Stimulated activated memory B cell treated with anti-CD40 and anti-IgM and Interleukin-4, amounts not matched to agents 10 μg/mL and 1 μg/mL and 100 μg/mL, for 72 hours (primary cell): ENCODE results near the gene CRYBA1.
"Not testable (repeated sequence)": the region's sequence is repeated elsewhere in the genome, so short reads cannot be mapped to it uniquely, and the experiment has no call there.

Experiments used
- ATAC-seq: fragments of 150-1000 bp; cut with Tn5 transposase; 2 replicates; pipeline ENCODE4 v1.10.0; 2021
- H3K27ac Mint-ChIP-seq: one replicate; pipeline ENCODE4 v1.8.0; 2022; ENCODE audit warnings: mild to moderate bottlenecking, mixed read lengths
- H3K27me3 Mint-ChIP-seq: one replicate; pipeline ENCODE4 v1.8.0; 2022; ENCODE audit warnings: mixed read lengths
- H3K36me3 Mint-ChIP-seq: one replicate; pipeline ENCODE4 v1.8.0; 2022; ENCODE audit warnings: mixed read lengths
- H3K4me1 Mint-ChIP-seq: one replicate; pipeline ENCODE4 v1.8.0; 2022; ENCODE audit warnings: mixed read lengths
- H3K4me3 Mint-ChIP-seq: one replicate; pipeline ENCODE4 v1.8.0; 2022; ENCODE audit warnings: mild to moderate bottlenecking, moderate library complexity, mixed read lengths
- H3K9me3 Mint-ChIP-seq: one replicate; pipeline ENCODE4 v1.8.0; 2022; ENCODE audit warnings: mixed read lengths

Gene CRYBA1

DNA sequence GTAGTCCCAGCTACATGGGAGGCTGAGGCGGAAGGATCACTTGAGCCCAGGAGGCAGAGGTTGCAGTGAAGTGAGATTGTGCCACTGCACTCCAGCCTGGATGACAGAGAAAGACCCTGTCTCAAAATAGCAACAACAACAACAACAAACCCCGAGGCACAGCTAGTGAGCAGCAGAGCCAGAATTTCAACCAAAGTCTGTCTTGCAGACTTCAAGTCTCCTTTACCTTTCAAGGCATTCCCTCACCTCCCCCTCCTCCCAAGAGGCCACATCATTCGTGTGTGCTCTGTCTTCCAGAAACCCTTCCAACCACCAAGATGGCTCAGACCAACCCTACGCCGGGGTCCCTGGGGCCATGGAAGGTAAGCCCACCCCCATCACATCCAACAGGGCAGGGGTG, 2.2 kb downstream of the CRYBA1 start:
- Mint-ChIP-seq H3K27me3 (no peaks in the 10 kb centered on the region), H3K36me3 (no peaks in the 10 kb centered on the region), H3K4me3 (no peak overlapping the region), H3K9me3 (no peaks in the 10 kb centered on the region), H3K27ac (no peak overlapping the region), H3K4me1 (peaks cover 18% of the 10 kb centered on the region)
- no peak for ATAC-seq

DNA sequence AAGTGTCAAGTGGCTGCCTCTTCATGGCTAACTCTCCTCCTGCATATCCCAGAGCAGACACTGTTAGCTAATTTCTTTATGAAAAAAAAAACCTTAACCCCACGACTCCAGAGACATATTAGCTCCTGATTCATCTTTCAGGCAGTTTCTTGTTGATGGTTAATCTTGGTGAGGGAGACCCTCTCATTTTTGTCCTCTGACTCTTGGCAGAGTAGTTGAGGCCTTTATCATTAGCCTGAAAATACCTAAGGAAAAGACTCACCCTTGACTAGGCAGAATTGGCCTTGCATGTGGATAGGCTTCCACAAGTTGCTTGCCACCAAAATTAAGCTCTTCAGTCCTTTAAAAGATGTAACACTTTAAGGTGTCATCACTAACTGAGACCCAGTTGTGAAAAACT, 4.0 kb downstream of the CRYBA1 start:
- peaks cover 18% of the 10 kb centered on the region for H3K4me1 Mint-ChIP-seq
- H3K9me3 Mint-ChIP-seq, result no peaks in the 10 kb centered on the region
- ATAC-seq, result no peak
- H3K27me3 Mint-ChIP-seq, result no peaks in the 10 kb centered on the region
- no peak overlapping the region for H3K27ac Mint-ChIP-seq
- peaks cover 6% of the 10 kb centered on the region for H3K36me3 Mint-ChIP-seq
- H3K4me3 Mint-ChIP-seq, result no peak overlapping the region

- Mint-ChIP-seq H3K9me3 (no peaks in the 10 kb centered on the region), H3K4me3 (no peak overlapping the region), H3K4me1 (peaks cover 18% of the 10 kb centered on the region), H3K27ac (no peak overlapping the region), H3K27me3 (no peaks in the 10 kb centered on the region), H3K36me3 (peaks cover 6% of the 10 kb centered on the region)
- ATAC-seq, result no peak
These were observed 4.5 kb downstream of the CRYBA1 start for GRCh38 chr17:29251184-29251583.

DNA sequence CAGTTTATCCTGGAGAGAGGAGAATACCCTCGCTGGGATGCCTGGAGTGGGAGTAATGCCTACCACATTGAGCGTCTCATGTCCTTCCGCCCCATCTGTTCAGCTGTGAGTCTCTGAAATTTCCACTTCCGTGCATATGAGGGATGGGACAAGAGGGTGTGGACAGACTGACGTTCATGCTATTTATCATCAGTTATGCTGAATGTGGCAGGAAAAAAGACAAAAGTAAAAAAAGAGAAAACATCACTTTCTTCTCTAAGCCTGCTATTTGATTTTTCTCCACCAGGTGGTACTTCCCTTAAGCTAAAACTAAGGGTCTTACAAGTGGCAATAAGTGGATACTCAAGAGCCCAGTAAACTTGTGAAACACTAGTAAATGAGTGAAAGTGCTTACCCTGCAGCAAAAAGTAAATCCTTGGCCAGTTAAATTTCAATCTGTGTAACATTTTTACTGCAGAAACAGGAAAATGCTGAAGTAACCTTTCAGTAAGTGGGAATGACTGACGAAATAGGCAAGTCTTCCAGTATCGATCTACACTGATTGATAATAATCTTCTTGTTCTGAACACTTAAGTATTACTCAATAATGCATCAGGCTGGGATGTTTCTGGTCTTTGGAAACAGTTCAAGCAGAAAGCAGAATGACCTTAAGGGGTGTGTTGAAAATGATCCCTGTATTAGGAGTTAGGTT, 5.6 kb downstream of the CRYBA1 start:
- no peak for ATAC-seq
- H3K36me3 Mint-ChIP-seq, result peaks cover 9% of the 10 kb centered on the region
- no peak overlapping the region for H3K4me3 Mint-ChIP-seq
- no peak overlapping the region for H3K27ac Mint-ChIP-seq
- H3K9me3 Mint-ChIP-seq, result no peaks in the 10 kb centered on the region
- H3K27me3 Mint-ChIP-seq, result no peaks in the 10 kb centered on the region
- H3K4me1 Mint-ChIP-seq, result peaks cover 14% of the 10 kb centered on the region

DNA sequence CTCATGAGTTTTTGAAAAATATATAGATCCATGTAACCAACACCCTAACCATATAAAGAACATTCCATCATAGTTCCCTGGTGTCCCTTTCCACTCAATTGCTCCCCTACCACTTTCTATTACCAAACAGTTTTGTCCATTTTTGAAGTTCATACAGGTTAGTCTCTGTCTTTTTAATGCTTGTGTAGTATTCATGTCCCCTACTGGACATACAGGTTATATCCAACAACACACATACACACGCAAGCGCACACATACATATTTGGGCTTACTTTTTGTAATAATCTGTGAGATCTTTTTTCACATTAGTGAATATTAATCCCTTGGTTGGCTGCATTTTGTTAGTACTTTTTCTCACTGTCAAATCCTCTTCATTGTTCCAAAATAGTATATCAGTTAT, 6.4 kb downstream of the CRYBA1 start:
- peaks cover 17% of the 10 kb centered on the region for H3K36me3 Mint-ChIP-seq
- no peak for ATAC-seq
- no peak overlapping the region for H3K4me3 Mint-ChIP-seq
- H3K27ac Mint-ChIP-seq, result no peak overlapping the region
- no peaks in the 10 kb centered on the region for H3K27me3 Mint-ChIP-seq
- no peaks in the 10 kb centered on the region for H3K9me3 Mint-ChIP-seq
- peaks cover 16% of the 10 kb centered on the region for H3K4me1 Mint-ChIP-seq

- H3K27me3 Mint-ChIP-seq, result no peaks in the 10 kb centered on the region
- H3K36me3 Mint-ChIP-seq, result peaks cover 27% of the 10 kb centered on the region
- no peak overlapping the region for H3K4me3 Mint-ChIP-seq
- H3K4me1 Mint-ChIP-seq, result peaks cover 16% of the 10 kb centered on the region
- no peak overlapping the region for H3K27ac Mint-ChIP-seq
- H3K9me3 Mint-ChIP-seq, result no peaks in the 10 kb centered on the region
- ATAC-seq, result no peak
These were observed 9.4 kb downstream of the CRYBA1 start for GRCh38 chr17:29255926-29256522.

- Mint-ChIP-seq H3K4me3 (no peak overlapping the region), H3K9me3 (no peaks in the 10 kb centered on the region), H3K27me3 (no peaks in the 10 kb centered on the region), H3K36me3 (peaks cover 35% of the 10 kb centered on the region), H3K27ac (peak overlapping the region; percentile 24), H3K4me1 (peaks cover 11% of the 10 kb centered on the region)
- ATAC-seq, result no peak
These were observed 10.2 kb downstream of the CRYBA1 start for GRCh38 chr17:29256735-29257466.

DNA sequence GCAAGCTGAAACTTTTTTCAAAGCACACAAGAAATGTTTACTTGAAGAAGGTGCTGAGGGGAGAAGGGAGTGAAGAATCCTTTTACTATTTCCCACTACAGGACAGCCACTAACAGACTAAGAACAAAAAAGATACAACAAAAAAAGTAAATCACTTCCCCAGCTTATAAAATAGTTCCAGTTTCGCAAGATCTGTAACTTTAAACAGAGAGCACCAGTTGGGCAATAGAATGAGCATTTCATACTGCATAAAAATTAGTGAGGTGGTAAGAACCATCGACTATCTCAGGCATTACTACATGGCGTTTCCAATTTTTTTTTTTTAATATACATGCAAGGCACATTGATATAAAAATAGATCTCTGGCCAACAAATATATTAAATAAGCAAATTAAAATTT, 11.1 kb downstream of the CRYBA1 start:
- Mint-ChIP-seq H3K36me3 (peaks cover 40% of the 10 kb centered on the region), H3K4me3 (no peak overlapping the region), H3K9me3 (no peaks in the 10 kb centered on the region), H3K27me3 (no peaks in the 10 kb centered on the region), H3K27ac (peak overlapping the region; percentile 24), H3K4me1 (peaks cover 8% of the 10 kb centered on the region)
- no peak for ATAC-seq

DNA sequence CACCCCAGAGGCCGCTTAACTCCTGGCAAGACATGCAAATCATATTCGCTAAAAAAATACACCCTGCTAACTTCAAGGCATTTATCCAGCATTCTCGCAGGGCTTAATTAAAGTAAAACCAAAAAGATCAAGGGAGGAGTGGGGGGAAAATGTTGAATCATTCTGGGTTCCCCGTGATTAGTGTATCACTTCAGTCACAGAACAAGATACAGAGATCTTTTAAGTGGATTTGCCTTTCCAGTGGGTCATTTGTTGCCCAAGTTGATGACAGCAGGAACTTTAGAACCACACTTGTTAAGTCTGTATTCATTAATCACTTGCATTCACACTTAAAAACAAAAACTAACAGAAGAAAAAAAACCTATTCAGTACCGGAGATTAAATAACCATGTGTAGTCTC, 17.3 kb downstream of the CRYBA1 start:
- ATAC-seq, result no peak

DNA sequence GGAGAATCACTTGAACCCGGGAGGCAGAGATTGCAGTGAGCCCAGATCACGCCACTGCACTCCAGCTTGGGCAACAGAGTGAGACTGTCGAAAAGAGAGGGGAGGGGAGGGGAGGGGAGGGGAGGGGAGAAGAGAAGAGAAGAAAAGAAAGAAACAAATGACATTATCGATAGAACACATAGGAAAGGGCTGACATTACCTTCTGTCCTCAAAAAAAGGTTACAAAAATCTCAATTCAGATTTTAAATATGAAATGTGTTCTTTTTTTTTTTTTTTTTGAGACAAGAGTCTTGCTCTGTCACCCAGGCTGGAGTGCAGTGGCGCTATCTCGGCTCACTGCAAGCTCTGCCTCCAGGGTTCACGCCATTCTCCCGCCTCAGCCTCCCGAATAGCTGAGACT, 25.3 kb downstream of the CRYBA1 start:
- H3K27me3 Mint-ChIP-seq, H3K27ac Mint-ChIP-seq, H3K4me3 Mint-ChIP-seq, ATAC-seq, H3K9me3 Mint-ChIP-seq: not testable (repeated sequence)
- Mint-ChIP-seq H3K4me1 (peaks cover 50% of the 10 kb centered on the region), H3K36me3 (peaks cover 58% of the 10 kb centered on the region)

More for the DNA sequence above, 17.3 kb downstream of the CRYBA1 start:
- H3K4me3 Mint-ChIP-seq, result no peak overlapping the region
- H3K4me1 Mint-ChIP-seq, result no peaks in the 10 kb centered on the region
- no peak overlapping the region for H3K27ac Mint-ChIP-seq
- no peaks in the 10 kb centered on the region for H3K27me3 Mint-ChIP-seq
- no peaks in the 10 kb centered on the region for H3K9me3 Mint-ChIP-seq
- H3K36me3 Mint-ChIP-seq, result peaks cover 57% of the 10 kb centered on the region

- no peak for ATAC-seq
- Mint-ChIP-seq H3K27ac (no peak overlapping the region), H3K4me3 (no peak overlapping the region)
These were observed 27.3 kb downstream of the CRYBA1 start for GRCh38 chr17:29273924-29274323.

DNA sequence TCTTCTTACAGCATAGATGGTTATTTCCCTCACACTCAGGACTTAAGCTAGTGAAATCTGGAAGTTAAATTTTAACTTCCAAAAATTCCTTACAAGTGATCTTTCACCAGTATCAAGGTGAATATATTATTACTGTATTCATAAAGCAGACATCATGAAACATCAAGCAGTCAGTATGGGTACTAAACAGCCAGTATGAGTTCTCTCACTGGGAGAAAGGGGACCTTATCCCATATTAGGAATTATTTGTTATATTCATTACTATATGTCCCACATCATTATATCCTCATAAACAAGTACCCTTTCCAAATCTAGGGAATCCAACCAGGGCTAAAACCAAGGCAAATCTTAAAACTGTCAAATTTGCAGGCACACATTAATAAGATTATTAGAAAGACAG, 32.0 kb downstream of the CRYBA1 start:
- no peak for ATAC-seq
- Mint-ChIP-seq H3K9me3 (no peaks in the 10 kb centered on the region), H3K4me3 (no peak overlapping the region), H3K27me3 (no peaks in the 10 kb centered on the region), H3K27ac (no peak overlapping the region), H3K36me3 (peaks cover 86% of the 10 kb centered on the region), H3K4me1 (peaks cover 60% of the 10 kb centered on the region)

More at GRCh38 chr17:29273924-29274323, 27.3 kb downstream of the CRYBA1 start:
- peaks cover 71% of the 10 kb centered on the region for H3K36me3 Mint-ChIP-seq
- H3K4me1 Mint-ChIP-seq, result peaks cover 58% of the 10 kb centered on the region
- H3K27me3 Mint-ChIP-seq, result no peaks in the 10 kb centered on the region
- H3K9me3 Mint-ChIP-seq, result no peaks in the 10 kb centered on the region

DNA sequence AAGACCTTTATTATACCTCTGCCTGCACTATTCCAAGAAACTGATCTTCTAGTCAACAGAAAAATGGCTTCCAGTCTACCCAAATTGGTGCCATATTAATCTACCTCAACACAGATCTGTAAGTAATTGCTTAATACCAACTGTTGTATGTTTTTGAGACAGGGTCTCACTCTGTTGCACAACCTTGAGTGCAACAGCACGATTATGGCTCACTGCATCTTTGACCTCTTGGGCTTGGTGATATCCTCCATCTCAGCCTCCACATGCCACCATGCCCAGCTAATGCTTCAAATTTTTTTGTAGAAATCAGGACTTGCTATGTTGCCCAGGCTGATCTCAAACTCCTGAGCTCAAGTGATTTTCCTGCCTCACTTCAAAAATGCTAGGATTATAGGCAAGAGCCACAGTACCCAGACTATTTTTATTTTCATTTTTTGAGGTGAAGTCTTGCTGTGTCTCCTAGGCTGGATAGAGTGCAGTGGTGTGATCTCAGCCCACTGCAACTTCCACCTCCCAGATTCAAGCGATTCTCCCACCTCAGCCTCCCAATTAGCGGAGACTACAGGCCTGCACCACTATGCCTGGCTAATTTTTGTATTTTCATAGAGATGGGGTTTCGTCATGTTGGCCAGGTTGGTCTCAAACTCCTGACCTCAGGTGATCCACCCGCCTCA, 32.9 kb downstream of the CRYBA1 start:
- ATAC-seq, result no peak
- no peaks in the 10 kb centered on the region for H3K9me3 Mint-ChIP-seq
- no peaks in the 10 kb centered on the region for H3K27me3 Mint-ChIP-seq
- H3K36me3 Mint-ChIP-seq, result peaks cover 84% of the 10 kb centered on the region
- H3K27ac Mint-ChIP-seq, result no peak overlapping the region
- no peak overlapping the region for H3K4me3 Mint-ChIP-seq
- H3K4me1 Mint-ChIP-seq, result peaks cover 58% of the 10 kb centered on the region

GRCh38 chr17:29283496-29283895, 36.8 kb downstream of the CRYBA1 start:
- ATAC-seq, result no peak
- H3K27ac Mint-ChIP-seq, result no peak overlapping the region
- H3K36me3 Mint-ChIP-seq, result peaks cover 82% of the 10 kb centered on the region
- H3K9me3 Mint-ChIP-seq, result no peaks in the 10 kb centered on the region
- no peaks in the 10 kb centered on the region for H3K27me3 Mint-ChIP-seq
- H3K4me3 Mint-ChIP-seq, result peak overlapping the region; percentile 16
- peaks cover 60% of the 10 kb centered on the region for H3K4me1 Mint-ChIP-seq

GRCh38 chr17:29283961-29284360, 37.3 kb downstream of the CRYBA1 start:
- Mint-ChIP-seq H3K4me3 (no peak overlapping the region), H3K36me3 (peaks cover 82% of the 10 kb centered on the region)

More at GRCh38 chr17:29283961-29284360, 37.3 kb downstream of the CRYBA1 start:
- Mint-ChIP-seq H3K27me3 (no peaks in the 10 kb centered on the region), H3K9me3 (no peaks in the 10 kb centered on the region), H3K27ac (no peak overlapping the region), H3K4me1 (peaks cover 65% of the 10 kb centered on the region)
- no peak for ATAC-seq
